Head of caudate nucleus (tissue), 42 donors: ENCODE data around the gene LRRC8B.
"Not testable (repeated sequence)": the region's sequence is repeated elsewhere in the genome, so short reads cannot be mapped to it uniquely, and the experiment has no call there.

Experiments
- DNase-seq, 42 donors: peaks; one replicate each; pipeline versions ENCODE4 v3.0.0 to v3.0.0-alpha.2; 2020 to 2021; ENCODE audit warnings: mixed read lengths in 7 of 42
- intact Hi-C: fragments of 100-400 bp; cut with DNase I; formaldehyde crosslinking; loops from one replicate; pipeline ENCODE4 v1.15.0; 2022

LRRC8B gene

DNA sequence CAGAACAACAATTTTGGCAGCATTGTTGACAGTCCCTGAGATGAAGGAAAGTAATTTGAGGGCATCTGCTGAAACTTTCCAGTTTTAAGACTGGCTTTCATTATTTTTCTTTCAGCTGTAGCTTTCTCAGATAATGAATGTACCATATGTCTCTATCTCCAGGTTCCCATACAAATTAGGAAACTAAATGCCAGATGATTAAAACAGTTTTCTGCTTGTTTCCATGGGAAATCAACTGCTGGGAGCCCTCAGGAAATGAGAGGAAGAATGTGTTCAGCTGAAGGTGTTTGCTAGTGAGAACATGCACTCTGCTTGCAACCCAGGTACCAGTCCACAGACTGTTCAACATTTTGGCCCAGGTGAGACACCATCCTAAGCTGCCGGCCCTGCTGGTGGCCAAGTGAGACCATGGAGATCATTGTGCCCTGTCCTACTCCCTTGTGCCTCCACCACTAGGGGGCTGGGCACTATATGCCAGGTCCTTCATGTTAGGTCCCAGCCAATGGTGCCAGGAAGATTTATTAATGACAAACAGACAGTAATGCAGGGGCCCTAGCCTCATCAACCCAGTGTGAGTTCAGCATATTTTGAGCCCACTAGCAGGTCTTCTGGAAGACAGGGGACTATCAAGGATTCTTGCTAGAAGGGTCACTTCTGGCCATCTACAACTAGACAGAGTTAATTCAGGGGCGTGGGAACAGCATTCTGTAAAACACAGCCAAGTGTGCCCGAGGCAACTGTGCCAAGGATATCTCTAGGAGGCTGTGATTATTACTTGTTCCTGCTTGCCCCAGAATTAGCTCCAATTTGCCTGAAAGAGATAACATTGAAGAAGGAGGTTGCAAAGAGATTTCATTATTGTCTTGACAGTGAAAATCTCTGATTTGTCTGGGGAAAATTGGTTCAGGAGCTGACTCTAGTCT is 91.3 kb downstream of the LRRC8B start:
- peak in 8 of 42 donors; percentile 13 to 78 (median 50) for DNase-seq
- intact Hi-C loops = no loop called here

DNA sequence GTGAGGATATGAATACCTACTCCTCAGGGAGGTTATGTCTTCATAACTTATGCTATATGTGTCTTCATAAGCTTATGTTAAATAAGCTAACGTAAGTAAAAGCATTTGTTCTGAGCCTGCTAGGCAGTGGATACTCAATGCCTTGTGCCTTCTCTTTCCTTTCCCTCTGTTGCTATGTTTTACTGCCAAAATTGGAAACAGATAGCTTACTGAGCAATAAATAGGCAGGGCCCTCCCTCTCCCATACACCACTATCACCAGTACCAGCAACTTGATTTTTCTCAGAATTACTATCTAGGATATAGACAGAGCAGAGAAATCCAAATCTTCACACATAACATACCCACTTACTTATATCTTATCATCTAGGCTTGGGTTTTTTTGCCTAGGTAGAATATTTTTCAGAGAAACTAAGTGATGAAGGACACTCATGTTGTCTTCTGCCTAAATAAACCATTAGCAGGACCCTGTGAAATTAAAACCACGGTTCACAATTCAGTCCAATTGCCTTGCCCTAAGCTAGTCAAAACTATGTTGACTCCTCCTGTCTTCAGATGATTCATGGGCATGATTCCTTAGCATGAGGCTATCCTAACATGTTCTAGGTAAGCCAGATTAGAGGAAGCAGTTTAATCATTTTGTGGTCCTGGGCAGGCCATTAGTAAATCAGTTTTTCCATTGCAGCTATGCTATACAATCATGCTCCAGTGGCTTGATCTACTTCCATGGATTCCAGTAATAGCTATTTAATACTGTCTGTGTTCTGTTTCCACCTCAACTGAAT is 92.4 kb downstream of the LRRC8B start:
- no peak for DNase-seq
- intact Hi-C loops = no loop called here

GRCh38 chr1:89620664-89621063 is 96.0 kb downstream of the LRRC8B start:
- no peak for DNase-seq
- intact Hi-C loops = no loop called here

DNA sequence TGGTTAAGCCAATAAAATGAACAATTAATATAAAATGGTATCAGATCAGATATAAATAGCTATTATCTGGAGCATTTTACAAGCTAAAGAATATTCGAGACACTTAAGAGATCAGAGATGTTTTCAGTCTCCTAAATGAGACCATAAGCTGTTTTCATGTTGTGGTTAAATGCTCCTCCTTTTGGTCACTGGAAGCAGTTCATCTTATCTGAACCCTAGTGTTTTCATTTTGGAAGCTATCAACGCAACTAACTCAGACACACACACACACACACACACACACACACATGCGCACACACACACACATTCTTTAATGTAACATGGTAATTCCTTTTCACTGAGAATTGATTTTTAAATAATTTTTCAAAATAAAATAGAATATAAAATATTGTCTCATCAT is 98.3 kb downstream of the LRRC8B start:
- intact Hi-C loops = no loop called here

DNA sequence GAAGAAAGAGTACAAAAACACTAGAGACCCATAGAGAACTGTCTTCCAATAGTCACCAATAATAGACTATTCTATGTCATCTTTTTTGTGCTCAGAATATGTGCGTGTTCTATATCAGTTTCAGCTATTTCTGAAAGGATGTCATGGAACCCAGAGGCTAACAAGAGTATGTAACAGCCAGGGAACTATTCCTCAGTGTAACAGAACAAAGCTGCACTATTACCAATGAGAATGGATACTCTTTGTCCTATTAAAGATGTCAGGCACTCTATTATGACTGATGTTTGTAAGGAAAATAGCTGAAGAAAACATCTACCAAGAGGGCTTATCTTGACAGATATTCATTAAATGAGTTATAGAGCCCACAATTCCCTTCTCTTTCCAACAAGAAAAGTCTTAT is 99.7 kb downstream of the LRRC8B start:
- DNase-seq = no peak
- intact Hi-C loops = no loop called here

More for the DNA sequence above, 98.3 kb downstream of the LRRC8B start:
- DNase-seq = no peak

DNA sequence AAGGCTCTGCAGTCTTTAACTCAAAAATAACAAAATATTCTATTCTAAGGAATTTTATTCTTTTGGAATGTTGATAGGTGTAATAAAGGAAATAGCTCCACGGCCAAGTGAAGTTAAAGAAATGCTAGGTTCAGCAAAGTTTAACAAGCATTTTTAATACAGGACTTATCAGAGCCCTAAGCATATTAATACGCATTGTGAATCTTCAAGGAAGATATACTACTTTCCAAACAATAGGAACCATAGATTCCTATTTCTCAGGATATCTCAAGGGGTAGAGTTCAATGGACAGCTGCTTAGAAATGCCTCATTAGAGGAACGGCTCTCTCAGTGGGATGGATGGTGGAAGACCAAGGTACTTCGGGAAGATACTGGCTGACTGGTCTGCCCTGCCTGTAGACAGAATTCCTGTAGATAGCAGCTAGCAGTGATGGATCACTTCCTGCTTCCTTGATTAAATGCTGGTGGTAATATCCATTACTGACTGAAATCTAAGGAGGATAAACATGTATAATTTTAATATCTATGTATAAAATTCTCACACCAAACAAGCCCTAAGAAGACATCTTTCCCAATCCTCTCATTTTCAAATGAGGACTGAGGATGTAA is 100.2 kb downstream of the LRRC8B start:
- intact Hi-C loops = no loop called here

DNA sequence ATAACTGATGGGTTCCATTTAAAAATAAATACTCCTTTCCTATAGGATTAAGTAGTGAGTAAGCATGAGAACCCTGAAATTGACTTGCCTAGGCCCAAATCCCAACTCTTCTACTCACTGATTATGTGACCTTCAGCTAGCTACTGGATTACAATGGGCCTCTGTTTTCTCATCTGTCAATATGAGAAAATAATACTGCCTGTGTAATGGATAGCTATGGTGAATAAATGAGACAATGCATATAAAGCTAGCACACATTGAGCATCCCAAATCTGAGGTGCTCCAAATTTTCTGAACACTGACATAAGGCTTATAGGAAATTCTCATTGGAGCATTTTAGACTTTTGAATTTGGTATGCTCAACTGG is 103.0 kb downstream of the LRRC8B start:
- intact Hi-C loops = no loop called here
- peak in 2 of 42 donors; percentile 52 to 56 for DNase-seq

More for the DNA sequence above, 100.2 kb downstream of the LRRC8B start:
- no peak for DNase-seq

GRCh38 chr1:89629146-89629545 is 104.5 kb downstream of the LRRC8B start:
- intact Hi-C loops = no loop called here
- no peak for DNase-seq

GRCh38 chr1:89629600-89629999 is 105.0 kb downstream of the LRRC8B start:
- DNase-seq, intact Hi-C loops: not testable (repeated sequence)

- no peak for DNase-seq
- intact Hi-C loops = loop anchor here (10.0 kb wide), 1 partner anchor 365 kb away; the partner anchor contains the start of gene ZNF326
Observed at GRCh38 chr1:89630048-89630447, 105.4 kb downstream of the LRRC8B start.

DNA sequence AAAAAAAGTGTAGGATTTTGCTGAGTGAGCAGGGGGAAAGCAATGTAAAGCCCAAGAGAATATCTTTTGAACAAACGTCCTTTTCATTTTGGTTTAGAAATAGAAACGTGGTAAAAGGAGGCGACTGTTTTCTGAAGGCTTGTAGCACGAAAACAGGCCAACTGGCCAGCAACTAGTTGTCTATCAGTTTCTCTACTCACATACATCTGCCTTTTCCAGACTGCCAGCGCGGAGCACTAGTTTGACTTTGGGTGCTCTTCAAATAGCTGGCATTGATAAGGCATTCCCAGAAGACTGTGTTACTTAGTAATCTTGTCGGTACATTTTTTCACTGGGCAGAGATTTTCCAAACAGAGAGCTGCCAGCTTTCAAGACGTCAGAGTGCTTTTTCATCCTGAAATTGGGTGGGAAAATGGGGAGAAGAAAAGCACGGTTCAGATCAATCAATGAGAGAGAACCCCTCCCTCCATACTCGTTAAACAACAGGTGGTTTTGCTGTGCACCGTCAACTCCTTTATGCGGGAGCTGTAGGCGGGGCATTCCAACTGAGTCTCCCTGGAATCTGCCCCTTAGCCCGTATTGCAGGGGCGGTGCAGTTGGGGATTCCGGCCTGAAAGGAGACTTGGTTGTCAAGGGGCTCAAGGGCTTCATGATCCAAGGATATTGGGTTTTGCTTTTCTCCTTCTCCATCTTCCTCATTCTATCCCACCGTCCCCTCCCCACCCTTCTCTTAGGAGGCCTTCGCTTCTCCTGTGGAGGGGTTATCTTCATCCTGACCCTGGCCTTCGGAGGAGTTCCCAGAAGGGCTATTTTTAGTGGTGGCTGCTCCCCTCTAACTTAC is 107.4 kb downstream of the LRRC8B start:
- peak in 32 of 42 donors; percentile 22 to 73 (median 46) for DNase-seq
- intact Hi-C loops = loop anchor here (2.0 to 10.0 kb wide), 2 partner anchors 131 to 363 kb away; partner anchors contain the start of gene ZNF326

DNA sequence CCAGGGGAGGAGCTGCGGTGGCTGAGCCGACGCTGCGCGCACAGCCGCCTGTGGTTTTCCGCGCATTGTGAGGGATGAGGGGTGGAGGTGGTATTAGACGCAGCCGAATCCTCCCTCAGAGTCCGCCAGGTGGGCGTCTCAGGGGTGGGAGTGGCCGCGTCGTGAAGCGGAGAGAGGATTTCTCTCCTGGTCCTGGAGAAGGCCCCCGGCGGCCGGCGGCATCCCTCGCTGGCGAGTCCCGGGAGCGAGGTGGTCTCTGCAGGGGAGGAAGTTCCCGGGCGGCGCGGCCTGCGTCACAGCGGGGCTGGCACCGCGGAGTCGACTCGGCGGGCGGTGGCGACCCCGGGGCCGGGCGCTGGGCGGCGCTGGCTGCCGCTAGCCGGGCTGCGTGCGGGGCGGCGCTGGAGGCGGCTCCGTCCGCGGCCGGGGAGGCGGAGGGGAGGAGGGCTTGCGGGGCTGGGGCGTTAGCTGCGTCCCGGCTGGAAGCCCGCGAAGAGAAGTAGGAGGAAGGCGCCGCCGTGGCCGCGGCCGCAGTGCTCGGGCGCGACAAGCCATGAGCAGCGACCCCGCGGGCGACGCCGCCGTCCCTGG is 108.1 kb downstream of the LRRC8B start, which contains the start of gene LRRC8C:
LRRC8C (plus strand) TSS at position 464 of the 591 bp plus-strand sequence. CDS start 53,354 bp downstream, outside the sequence.
- peak; percentile 61 to 94 (median 89) for DNase-seq
- intact Hi-C loops = loop anchor here (2.0 to 10.0 kb wide), 2 partner anchors 130 to 362 kb away; partner anchors contain the start of gene ZNF326

DNA sequence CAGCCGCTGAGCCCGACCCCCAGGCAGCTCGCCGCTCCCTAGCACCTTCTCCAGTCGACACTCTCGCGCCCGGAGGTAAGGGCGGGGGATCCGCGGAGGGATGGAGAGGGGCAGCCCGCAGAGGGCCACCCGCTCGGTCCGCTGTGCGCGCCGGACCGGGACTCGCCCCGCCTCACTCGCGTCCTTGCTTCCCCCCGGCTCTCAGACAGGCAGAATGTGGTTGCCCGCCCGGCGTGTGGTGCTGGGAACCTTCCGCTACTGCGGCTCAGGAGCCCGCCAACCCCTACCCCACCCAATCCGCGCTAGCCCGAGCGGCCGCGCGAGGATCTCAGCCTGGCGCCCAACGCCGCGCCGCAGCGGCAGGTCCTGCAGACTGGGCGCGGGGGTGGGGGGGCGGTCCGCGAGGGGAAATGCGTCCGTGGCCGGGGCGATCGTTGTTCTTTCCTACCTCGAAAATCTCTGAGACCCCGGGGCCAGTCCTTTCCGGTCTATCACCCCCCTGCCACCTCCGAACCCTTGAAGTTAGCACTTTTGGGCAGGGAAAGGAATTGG is 108.7 kb downstream of the LRRC8B start:
- DNase-seq = peak in 39 of 42 donors; percentile 26 to 81 (median 60)
- intact Hi-C loops = loop anchor here (2.0 to 10.0 kb wide), 2 partner anchors 129 to 361 kb away; partner anchors contain the start of gene ZNF326

DNA sequence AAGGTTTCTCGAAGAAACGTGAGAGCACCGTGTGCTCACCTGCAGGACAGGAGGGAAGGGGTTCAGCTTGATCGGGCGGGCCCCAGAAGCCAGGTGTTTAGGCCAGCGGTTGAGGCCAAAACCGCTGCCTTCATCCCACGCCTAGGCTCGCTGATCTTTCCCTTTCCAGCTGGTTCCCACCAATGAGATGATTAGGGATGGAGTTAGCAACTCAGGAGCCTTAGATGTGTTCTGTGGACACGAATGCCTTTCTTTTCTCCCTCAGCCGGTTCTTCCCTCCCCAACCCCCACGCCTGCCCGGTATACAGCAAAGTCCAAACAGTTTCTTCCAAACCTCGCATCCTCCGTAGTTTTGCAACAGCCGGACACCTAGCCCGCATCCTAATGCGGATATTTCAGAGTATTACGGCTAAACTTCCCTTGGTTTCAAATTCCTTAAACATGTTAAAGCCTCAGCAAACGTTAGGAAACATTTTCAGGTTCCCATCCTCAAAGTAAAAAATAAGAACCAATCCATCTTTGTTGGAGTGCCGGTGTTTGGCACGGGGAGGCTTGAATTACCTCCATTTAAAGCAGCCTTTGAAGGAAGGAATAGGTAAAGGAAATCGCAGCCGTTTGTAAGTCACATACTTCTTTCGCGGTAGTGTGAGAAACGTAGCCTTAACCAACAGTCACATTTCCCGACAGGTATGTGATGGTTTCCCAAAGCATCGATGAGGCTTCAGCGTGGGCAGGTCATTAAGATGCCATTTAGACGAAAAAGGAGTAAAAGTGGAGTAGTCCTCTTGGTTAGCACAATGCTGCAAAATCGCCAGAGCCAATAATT is 109.4 kb downstream of the LRRC8B start:
- peak in 28 of 42 donors; percentile 9 to 70 (median 34) for DNase-seq
- intact Hi-C loops = loop anchor here (2.0 to 10.0 kb wide), 2 partner anchors 129 to 361 kb away; partner anchors contain the start of gene ZNF326

DNA sequence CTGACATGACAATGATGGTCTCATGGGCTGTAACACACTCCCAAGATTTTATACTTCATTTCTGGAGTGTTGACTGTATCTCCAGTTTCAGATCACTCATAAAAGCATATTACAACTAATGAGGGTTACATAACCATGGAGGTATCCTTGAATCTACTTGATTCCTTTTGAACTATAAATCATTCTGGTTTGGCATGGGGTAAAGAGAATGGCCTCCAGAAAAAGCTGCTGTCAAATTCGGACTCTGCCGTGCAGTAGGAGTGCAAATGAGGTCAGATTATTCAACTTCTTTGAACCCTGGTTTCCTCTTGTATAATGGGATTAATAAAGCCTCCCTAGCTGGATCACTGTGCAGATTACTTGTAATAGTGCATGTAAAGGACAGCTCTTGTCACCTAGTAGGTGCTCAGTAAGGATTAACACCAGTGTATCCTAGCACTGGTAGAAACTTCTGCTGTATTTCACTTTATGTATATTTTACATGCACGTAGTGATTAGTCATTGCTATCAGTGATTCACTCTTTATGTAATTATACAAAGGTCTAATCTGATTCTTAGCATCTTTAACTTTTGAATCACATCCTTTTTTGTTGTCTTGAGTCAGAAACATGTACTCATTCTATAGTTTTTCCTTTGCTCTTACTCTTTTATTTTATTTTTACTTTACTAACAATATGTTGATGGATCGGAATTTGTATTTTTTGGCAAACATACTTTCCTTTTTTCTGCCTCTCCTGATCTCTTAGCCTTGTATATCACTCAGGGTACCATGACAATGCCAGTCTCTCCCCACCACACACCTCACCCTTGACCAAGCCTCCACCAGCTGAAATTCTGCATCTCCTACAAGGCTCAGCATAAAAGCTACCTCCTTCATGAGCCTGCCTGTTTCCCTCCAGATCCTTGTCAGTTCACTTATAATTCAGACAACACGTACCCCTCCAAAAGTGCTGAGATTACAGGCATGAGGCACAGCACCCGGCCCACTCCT is 111.5 kb downstream of the LRRC8B start:
- DNase-seq = peak in 2 of 42 donors; percentile 21 to 22
- intact Hi-C loops = loop anchor here (10.0 kb wide), 1 partner anchor 359 kb away; the partner anchor contains the start of gene ZNF326
